ENCODE results near the gene POU6F2.

DNA sequence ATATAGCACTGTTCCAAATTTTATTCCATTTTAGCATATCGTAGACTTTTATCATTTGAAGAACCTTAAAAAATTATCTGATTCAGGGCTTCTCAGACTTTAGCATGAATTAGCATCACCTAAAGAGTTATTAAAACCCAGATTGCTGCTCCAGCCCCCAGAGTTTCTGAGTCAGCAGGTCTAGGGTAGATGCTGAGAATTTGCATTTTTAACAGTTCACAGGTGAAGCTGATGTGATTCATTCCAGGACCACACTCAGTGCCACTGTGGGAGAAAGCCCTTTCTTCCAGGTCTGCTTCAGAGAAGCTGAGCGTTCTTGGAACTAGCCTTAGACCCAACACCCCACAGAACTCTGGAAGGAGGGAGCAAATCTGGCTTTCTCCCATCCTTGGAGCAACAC, 414.4 kb downstream of the POU6F2 start:
- no peak for TF ChIP-seq CTCF (IDR thresholded peaks at IDR 0.05 in 4 of 5, conservative IDR thresholded peaks at IDR 0.05 in 1 of 5)
- TF ChIP-seq POLR2A (IDR thresholded peaks at IDR 0.05): no peak
